HUDEP-2 (cell line): Measurements from ENCODE around the gene RBM34.
"Not testable (repeated sequence)": the region's sequence is repeated elsewhere in the genome, so short reads cannot be mapped to it uniquely, and the experiment has no call there.

Experiments used
- DNase-seq, 76 experiments: peaks; one replicate each; lab custom pipeline; 2025; ENCODE audit not compliant: unreplicated experiment in 76 of 76; lab: John Stamatoyannopoulos, UW

Gene RBM34, protein sequence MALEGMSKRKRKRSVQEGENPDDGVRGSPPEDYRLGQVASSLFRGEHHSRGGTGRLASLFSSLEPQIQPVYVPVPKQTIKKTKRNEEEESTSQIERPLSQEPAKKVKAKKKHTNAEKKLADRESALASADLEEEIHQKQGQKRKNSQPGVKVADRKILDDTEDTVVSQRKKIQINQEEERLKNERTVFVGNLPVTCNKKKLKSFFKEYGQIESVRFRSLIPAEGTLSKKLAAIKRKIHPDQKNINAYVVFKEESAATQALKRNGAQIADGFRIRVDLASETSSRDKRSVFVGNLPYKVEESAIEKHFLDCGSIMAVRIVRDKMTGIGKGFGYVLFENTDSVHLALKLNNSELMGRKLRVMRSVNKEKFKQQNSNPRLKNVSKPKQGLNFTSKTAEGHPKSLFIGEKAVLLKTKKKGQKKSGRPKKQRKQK

DNA sequence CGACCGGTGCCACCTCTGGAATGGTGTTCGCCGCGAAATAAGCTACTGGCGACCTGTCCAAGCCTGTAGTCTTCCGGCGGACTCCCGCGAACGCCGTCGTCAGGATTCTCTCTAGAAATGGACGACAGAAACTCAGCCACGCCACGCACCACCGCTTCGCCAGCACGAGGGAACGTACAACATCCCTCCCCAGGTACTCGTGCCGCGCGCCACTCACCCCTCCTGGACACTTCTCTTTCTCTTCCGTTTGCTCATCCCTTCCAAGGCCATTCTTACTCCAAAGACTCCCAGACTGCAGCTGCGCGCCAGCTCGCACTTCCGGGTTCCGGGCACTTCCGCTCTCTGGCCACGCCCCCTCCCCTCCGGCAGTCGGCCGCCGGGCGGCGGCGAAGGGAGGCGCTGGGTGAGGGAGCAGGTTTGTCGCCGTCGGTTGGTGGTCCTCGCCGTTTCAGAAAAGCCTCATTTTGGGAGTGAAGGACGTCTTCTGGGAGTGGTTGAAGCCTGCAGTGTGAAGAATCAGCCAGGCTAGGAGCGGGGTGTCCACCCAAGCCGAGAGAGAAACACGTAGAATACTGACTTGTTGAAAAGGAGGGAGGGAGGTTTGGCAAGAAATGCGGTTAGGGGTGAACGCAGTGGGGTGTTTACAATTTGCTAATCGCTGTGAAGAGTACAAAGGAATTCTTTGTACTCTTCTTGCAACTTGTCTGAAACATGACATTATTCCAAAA lies at the start of gene RBM34:
Gene RBM34 (minus strand): TSS at position 294 of the 728 bp plus-strand sequence. CDS start 24 bp downstream, at position 270.
- peak in 75 of 76 experiments; percentile 30 to 95 (median 82) for DNase-seq

DNA sequence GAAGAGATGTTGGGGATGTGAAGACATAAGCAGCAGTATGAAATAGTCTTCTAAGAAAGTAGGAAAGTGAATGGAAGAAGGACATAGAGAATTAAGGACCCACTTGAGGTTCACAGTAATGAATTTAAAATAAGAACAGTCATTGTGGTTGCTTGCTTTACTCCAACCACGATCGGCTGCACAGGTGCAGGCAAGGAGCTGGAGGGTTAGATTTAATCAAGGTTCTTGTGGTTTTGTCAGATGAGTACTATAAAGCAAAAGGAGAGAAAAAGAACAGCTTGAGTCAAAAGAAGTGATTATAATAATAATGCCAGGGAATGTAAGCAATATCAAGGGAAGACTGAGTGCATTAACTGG lies 46.1 kb upstream of the RBM34 start:
- DNase-seq = no peak

DNA sequence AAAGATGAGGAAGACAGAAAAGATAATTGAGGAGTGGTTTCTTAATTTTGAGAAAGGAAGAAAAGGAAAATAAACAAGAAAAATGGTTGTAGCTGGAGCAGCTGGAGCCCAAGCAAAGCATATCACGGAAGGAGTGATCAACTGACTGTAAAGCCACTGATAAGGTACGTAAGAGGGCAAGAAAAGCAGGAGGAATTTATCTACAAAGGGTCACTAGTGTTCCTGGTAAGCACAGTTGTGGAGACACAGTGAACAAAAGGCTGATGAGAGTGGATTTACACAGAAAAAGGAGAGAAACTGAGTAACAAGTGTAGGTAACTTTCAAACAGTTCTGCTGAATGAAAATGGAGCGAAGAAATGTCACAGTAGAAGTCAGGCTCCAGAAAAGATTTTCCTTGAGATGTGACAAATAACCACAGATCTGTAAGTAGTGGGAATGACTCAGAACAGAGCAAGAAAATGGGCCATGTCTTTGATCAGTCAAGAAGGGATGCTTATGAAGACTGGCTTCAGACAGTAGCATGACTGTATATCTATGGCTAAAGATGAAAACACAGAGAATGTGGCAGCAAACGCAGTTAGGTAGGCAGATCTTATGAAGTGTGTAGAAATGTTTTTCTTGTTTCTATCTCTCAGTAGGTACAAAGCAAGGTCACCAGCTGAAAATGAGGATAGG lies 45.6 kb upstream of the RBM34 start:
- peak in 1 of 76 experiments; percentile 1 for DNase-seq

DNA sequence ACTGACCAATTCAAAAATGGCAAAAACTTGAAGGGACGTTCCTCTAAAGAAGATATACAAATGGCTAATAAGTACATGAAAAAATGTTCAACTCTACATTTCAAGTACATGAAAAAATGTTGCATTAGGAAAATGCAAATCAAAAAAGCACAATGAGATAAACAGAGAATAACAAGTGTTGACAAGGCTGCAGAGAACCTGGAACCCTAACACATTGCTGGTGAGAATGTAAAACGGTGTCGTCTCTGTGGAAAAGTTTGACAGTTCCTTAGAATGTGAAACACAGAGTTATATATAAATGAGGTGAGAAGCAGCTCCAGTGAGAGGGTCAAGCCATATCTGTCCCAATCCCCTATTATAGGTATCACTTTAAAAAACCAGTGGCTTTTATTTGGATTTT lies 44.6 kb upstream of the RBM34 start:
- no peak for DNase-seq

DNA sequence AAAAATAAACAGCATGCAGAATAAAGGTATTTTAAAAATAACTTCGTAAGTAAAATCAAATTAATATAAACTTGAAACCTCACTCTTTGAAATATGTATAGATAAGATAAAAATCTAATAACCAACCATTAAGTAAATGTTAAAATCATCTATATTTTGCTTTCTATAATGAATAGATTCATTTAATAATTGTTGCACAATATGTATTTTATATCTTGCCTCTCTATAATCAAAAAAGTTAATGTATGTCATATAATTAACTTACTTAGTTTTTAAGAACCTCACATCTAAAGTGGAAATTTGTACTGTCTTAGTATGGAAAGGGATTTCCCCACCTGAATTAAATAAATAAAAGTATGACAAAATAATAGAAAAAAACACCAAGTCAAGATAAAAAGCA lies 42.4 kb upstream of the RBM34 start:
- no peak for DNase-seq

DNA sequence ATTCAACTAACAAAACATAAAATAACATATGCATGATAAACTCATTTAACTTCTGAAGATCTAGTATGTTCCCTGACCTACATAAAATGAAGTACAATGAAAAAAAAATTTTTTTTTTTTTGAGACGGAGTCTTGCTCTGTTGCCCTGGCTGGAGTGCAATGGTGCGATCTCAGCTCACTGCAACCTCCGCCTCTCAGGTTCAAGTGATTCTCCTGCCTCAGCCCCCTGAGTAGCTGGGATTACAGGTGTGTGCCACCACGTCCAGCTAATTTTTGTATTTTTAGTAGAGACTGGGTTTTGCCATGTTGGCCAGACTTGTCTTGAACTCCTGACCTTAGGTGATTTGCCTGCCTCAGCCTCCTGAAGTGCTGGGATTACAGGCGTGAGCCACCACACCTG lies 41.4 kb upstream of the RBM34 start:
- not testable (repeated sequence) for DNase-seq

DNA sequence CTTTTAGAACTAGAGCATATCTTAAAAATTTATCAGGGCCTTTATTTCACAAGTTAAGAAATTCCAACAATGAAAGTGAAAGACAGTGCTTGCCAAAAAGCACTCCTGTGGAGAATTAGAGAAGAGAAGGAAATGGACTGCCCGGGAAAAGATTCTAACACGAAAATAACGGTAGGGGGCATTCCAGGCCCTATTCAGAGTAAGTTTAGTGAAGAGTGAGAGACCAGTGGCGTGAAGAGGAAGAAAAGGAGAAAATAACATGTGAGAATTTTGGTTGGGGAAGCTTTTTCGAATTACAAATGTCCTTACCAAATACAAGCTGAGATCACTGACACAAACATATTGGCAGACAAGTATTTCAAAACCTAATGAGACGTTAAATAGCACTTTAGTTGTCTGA lies 38.4 kb upstream of the RBM34 start:
- DNase-seq = peak in 3 of 76 experiments; percentile 4 to 24 (median 9)

DNA sequence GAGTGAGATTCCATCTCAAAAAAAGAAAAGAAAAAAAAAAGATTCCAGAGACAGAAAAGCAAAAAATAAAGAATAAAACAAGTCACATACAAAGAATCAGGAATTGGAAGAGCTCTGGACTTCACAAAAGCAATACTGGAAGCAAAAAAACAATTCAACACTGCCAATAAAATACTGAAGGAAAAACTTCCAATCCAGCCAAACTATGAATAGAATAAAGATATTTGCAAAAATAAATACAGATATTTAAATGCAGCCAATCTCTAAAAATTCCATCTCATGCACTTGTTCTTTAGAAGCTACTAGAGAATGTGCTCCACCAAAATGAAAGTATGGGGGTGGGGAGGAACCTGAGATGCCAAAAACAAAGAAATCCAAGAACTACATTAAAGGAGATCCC lies 29.4 kb upstream of the RBM34 start:
- DNase-seq = no peak

DNA sequence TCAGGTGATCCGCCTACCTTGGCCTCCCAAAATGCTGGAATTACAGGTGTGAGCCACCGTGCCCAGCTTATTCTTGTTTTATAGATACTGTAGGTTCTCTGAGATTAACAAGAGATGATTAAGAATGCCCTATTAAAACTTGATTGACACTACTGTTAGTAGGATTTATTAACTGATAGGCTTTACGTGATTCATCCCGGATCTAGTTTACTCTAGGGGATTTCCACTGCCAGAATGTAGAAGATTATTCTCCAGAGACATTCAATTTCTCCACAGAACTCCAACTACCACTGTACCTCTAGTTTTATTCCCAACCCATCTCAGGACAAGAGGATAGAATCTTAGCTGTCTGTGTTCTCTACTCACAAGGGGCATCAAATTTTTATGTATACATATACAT lies 26.3 kb upstream of the RBM34 start:
- DNase-seq = no peak

DNA sequence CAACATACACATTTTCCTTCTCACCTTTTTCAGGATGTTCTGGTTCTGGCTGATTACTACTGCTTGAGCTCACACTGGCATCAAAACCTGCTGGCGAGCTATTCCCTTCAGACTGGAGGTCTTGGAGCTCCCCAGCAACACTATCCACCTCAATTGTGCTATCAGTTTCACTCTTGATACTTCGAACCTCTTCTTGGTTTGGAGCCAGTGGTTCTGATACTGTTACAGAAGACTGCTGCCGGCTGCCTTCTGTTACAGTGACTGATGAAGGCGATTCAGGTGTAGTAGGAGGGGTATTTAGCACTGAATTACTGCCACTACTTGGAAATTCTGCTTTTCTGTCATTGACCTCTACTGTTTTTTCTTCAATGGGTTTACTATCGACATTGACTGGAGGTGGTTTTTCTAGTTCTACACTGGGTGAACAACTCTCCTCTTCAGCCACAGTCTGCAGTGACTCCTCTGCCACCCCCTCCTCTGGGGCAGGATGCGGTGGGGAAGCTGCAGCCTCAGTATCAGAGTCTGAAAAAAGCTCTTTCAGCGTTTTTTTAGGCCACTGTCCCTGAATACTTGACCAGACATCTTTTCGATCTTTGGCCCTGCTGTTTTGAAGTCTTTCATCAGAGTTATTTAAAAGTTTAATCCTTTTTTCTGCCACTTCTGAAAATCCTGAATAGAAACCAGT lies 20.7 kb upstream of the RBM34 start:
- DNase-seq = no peak

DNA sequence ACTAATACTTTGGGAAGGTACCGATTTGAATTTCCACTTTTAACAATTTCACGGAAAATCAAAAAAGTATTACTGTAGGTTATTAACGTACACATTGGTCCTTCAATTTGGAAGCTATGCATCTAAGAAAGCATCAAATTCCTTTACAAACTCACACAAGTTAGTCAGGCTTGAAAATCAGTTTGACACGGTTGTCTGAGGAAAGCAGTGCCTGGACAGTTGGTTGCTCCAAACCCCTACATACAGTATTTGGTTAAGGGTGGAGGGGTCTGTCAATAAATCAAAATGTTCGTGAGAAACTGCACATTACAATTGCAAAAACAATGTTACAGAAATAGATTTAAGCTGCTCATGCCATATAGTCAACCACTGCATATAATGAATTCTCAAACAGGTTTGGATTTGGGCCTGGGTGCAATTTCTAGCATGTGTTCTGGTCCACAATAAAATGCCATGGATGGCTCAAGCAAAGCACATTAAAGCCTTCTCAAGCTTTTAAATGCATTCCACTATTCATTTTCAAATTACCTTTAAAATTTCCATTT lies 19.9 kb upstream of the RBM34 start:
- no peak for DNase-seq

DNA sequence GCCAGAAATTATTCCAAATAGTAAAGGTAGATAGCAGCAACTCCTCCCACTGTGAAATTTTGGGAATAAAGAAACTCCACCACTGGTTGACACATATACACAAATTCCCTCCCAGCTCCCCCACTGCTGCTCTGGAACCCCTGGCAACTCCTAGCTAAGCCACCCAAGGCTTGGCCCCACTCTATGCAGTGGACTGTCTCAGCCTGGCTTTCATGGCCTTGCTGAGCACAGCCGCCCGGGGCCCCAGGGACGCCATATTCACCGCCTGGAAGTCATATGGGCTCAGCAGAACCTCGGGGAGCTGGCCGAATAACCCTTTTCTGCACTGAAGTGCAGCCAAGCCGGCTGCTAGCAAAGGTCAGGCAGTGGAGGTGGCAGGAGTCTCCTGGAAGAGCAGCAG lies 15.4 kb upstream of the RBM34 start:
- DNase-seq = no peak

DNA sequence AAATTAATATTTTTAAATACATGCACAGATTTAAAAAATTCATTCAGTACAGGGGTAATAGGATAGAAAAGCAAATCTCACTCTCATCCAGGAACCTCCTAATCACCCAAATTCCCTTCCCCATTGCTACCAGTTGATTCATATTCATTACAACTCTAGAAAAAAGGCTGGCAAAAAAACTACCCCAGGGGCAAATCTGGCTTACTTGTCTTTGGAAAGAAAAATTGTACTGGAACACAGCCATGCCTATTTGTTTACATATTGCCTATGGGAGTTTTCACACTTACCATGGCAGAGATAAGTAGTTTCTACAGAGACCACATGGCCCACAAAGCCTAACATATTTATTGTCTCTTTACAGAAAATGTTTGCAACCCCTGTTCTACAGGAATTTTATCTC lies 8.9 kb upstream of the RBM34 start:
- no peak for DNase-seq

DNA sequence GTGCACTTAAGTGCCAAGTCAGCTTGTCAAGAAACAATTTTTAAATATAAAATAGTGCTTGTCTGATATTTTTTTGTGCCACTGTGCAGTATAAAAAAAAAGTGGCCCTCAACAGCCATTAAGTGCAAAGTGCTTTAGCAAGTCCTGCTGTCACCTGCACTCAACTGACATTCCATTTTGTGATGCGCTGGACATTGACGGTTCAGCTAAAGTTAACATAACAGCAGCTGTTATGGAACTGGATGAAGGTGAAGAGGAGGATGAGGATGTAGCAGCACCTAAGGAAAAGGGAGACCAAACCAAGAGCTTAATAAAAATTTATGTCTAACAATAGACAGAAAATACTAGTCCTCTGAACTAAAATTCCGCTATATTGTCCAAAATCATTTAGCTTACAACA lies 7.3 kb upstream of the RBM34 start:
- no peak for DNase-seq

DNA sequence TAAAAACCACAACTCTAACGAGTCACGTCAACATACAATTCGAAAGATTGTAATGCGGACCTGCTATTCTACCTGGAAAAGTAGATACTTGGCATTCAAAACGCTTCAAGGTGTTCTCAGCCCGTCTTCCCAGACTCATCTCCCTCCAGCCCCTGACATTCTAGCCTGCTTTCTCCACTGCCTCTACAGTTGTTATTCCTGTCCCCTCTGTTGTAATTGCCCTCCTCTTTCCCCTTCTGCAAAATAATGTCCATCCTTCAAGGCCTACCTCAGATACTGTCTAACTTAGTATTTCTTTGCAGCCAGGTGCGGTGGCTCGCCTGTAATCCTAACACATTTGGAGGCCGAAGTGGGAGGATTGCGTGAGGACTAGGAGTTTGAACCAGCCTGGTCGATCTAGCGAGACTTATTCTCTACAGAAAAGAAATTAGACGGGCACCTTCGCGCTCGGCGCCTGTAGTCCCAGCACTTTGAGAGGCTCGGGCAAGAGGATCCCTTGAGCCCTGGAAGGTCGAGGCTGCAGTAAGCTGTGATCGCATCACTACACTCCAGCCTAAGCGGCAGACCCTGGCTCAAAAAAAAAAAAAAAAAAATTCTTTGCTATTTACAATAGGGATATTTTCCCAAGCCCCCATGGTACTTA lies 756 bp upstream of the RBM34 start:
- peak in 1 of 76 experiments; percentile 7 for DNase-seq

DNA sequence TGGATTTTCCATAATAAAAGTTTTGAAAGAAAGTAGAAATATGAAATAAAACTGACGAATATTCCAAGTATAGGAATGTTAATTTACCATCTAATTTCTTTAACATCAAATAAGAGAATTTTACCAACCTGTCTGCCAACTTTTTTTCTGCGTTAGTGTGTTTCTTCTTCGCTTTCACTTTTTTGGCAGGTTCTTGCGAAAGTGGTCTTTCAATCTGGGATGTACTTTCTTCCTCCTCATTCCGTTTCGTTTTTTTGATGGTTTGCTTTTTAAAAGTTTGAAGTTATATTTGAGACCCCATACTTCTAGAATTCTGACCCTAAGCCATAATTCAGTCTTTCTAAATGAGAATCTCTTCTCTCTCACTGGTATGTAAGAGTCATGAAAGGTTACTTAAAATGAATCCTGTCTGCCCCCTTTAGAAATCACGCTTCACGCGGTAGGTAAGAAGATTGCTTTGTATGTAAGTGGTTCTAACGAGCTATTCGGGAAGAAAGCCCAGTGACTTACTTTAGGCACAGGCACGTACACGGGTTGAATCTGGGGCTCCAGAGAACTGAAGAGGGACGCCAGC lies 580 bp downstream of the RBM34 start:
- peak in 7 of 76 experiments; percentile 3 to 63 (median 40) for DNase-seq

DNA sequence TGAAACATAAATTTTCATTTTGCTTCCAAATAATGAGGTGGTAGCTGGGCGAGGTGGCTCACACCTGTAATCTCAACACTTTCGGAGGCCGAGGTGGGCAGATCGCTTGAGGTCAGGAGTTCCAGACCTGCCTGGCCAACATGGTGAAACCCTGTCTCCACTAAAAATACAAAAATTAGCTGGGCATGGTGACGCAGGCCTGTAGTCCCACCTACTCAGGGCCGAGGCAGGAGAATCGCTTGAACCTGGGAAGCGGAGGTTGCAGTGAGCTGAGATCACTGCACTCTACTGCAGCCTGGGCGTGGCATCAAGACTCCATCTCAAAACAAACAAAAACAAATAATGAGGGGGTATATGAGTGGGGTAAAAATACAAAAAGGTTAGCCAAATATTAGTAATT lies 1.1 kb downstream of the RBM34 start:
- not testable (repeated sequence) for DNase-seq

DNA sequence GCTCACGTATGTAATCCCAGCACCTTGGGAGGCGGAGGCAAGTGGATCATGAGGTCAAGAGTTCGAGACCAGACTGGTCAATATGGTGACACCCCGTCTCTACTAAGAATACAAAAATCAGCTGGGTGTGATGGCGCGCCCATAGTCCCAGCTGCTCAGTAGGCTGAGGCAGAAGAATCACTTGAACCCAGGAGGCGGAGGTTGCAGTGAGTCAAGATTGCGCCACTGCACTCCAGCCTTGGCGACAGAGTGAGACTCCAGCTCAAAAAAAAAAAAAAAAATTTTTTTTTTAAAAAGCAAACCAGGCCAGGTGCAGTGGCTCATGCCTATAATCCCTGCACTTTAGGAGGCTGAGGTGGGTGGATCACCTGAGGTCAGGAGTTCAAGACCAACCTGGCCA lies 1.8 kb downstream of the RBM34 start:
- not testable (repeated sequence) for DNase-seq

DNA sequence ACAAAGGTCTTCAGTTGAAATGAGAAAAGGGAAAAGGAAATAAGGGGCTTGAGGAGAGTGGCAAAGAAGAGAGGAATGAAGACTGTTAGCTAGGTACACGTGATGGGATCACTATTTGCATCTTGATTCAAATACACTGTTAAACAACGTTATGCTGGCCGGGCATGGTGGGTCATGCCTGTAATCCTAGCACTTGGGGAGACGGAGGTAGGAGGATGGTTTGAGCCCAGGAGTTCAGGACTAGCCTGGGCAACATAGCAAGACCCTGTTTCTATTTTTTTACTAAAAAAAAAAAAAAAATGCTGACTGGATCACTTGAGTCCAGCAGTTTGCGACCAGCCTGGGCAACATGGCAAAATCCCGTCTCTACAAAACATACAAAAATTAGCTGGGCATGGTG lies 2.4 kb downstream of the RBM34 start:
- DNase-seq = no peak

DNA sequence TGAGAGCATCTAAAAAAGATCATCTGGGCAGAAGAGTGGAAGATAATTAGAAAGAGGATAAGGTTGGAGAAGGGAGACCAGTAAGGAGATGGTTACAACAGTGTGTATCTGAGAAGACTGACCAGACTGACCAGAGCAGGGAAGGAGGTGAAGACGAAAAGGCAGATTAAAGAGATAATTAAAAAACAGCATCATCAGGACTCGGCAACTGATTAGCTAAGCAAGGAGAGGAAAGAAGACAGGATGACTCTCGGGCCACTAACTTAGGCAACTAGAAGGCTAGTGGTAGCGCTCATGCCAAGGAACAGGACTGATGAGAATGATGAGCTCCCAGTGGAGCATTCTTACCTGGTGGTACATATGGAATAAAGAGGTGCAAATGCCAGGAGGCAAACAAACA lies 3.9 kb downstream of the RBM34 start:
- no peak for DNase-seq
